PC-3 (cell line): ENCODE data around the gene BBOX1. TPM values are rescaled to one million over a fixed set of nuclear protein-coding genes. Genes with fewer than 3 reads are reported as not detected.
"Not testable (repeated sequence)": the region's sequence is repeated elsewhere in the genome, so short reads cannot be mapped to it uniquely, and the experiment has no call there.

Experiments
- ATAC-seq: fragments of 200-7000 bp; cut with Tn5 transposase; 2 replicates; pipeline ENCODE4 v1.9.1; 2020; ENCODE audit warnings: mild to moderate bottlenecking, moderate library complexity
- BruUV-seq: library from RNA; stranded (reverse); fragments of 400-500 nt; replicated peaks from 2 replicates; lab custom pipeline; 2021; lab: Mats Ljungman, UMichigan
- CTCF ChIA-PET: fragments of 300-600 bp; sonication (Branson Sonifier 250); formaldehyde crosslinking; loops from one replicate; lab custom pipeline; 2022; ENCODE audit warnings: antibody characterized with exemption; lab: Charles Lee
- POLR2A ChIA-PET: fragments of 300-600 bp; sonication (Branson Sonifier 250); formaldehyde crosslinking; loops from one replicate; lab custom pipeline; 2022; ENCODE audit warnings: antibody characterized with exemption; ENCODE audit not compliant: unreplicated experiment; lab: Charles Lee
- DNase-seq: peaks from one replicate; pipeline ENCODE4 v3.0.0-alpha.2; 2015
- H2AFZ ChIP-seq: fragments of 300-600 bp; sonication (generic); 2 replicates; pipeline ENCODE4 v1.6.0; 2016; ENCODE audit warnings: antibody characterized with exemption, low read length
- H3F3A ChIP-seq: fragments of 300-600 bp; sonication (generic); one replicate; pipeline ENCODE4 v1.6.0; 2017; ENCODE audit warnings: antibody characterized with exemption, low read length, control low read depth, mild to moderate bottlenecking; ENCODE audit not compliant: unreplicated experiment
- H3K27ac ChIP-seq: fragments of 300-600 bp; sonication (generic); 2 replicates; pipeline ENCODE4 v1.5.1; 2016; ENCODE audit warnings: mild to moderate bottlenecking, low read length
- H3K27me3 ChIP-seq: fragments of 300-600 bp; sonication (generic); 2 replicates; pipeline ENCODE4 v1.6.1; 2016; ENCODE audit warnings: low read length, mixed read lengths
- H3K36me3 ChIP-seq: fragments of 300-600 bp; sonication (generic); 2 replicates; pipeline ENCODE4 v1.6.1; 2016; ENCODE audit warnings: low read depth, mixed run types, low read length, mixed read lengths
- H3K4me1 ChIP-seq: fragments of 300-600 bp; sonication (generic); 2 replicates; pipeline ENCODE4 v1.5.1; 2016; ENCODE audit warnings: low read length; ENCODE audit not compliant: insufficient read depth
- H3K4me2 ChIP-seq: fragments of 300-600 bp; sonication (generic); 2 replicates; pipeline ENCODE4 v1.6.0; 2016; ENCODE audit warnings: low read length
- H3K4me3 ChIP-seq: fragments of 300-600 bp; sonication (generic); 2 replicates; pipeline ENCODE4 v1.5.1; 2016; ENCODE audit warnings: mild to moderate bottlenecking, low read length, mixed read lengths
- H3K79me2 ChIP-seq: fragments of 300-600 bp; sonication (generic); 2 replicates; pipeline ENCODE4 v1.6.1; 2017; ENCODE audit warnings: low read length, mixed read lengths
- H3K9ac ChIP-seq: fragments of 300-600 bp; sonication (generic); 2 replicates; pipeline ENCODE4 v1.6.0; 2016; ENCODE audit warnings: mild to moderate bottlenecking, low read length
- H3K9me2 ChIP-seq: fragments of 300-600 bp; sonication (generic); replicated peaks from 2 replicates; pipeline ENCODE4 v1.6.1; 2016; ENCODE audit warnings: mixed run types, low read length, mixed read lengths
- H3K9me3 ChIP-seq: fragments of 300-600 bp; sonication (generic); 2 replicates; pipeline ENCODE4 v1.6.1; 2016; ENCODE audit warnings: low read length, mixed read lengths
- H4K20me1 ChIP-seq: fragments of 300-600 bp; sonication (generic); 2 replicates; pipeline ENCODE4 v1.6.1; 2016; ENCODE audit warnings: low read length, mixed read lengths
- EZH2 ChIP-seq: fragments of 300-600 bp; sonication (generic); IDR thresholded peaks from one replicate; pipeline ENCODE4 v1.6.1; 2017; ENCODE audit warnings: antibody characterized with exemption, mild to moderate bottlenecking, low read length; ENCODE audit not compliant: unreplicated experiment
- EZH2phosphoT487 ChIP-seq: fragments of 300-600 bp; sonication (generic); IDR thresholded peaks from 2 replicates; pipeline ENCODE4 v1.6.1; 2018; ENCODE audit warnings: mild to moderate bottlenecking, antibody characterized with exemption, low read length, borderline replicate concordance
- intact Hi-C: fragments of 100-400 bp; cut with micrococcal nuclease; formaldehyde crosslinking; loops from 2 replicates; pipeline ENCODE4 v1.9.0; 2023
- total RNA-seq: library from RNA; depleted of rRNA; stranded (reverse); fragments of >200 nt; gene quantifications from 2 replicates; pipeline ENCODE4 v1.2.3, GENCODE V29; 2014
- TF ChIP-seq, protein P1 (sequence below): fragments of 300-600 bp; sonication (generic); conservative IDR thresholded peaks from 2 replicates; pipeline ENCODE4 v1.5.1; 2017; ENCODE audit warnings: antibody characterized with exemption, low read depth, mild to moderate bottlenecking, low read length

BBOX1 gene
- total RNA-seq, 1 experiment from 2014 or later, result not detected

GRCh38 chr11:27130806-27131205 is 90.2 kb downstream of the BBOX1 start:
- BruUV-seq, result no TSS peak
- H3F3A ChIP-seq, result no peaks in the 10 kb centered on the region
- no peak overlapping the region for H3K27ac ChIP-seq
- ATAC-seq (no peak), DNase-seq (no peak)
- H3K27me3 ChIP-seq, result peaks cover 10% of the 10 kb centered on the region; the same call in 1 of the 2 replicates
- no peaks in the 10 kb centered on the region for H3K4me1 ChIP-seq
- ChIA-PET POLR2A (no interaction called here), CTCF (no interaction called here)
- no peaks in the 10 kb centered on the region for H3K9me3 ChIP-seq
- intact Hi-C loops, result no loop called here
- H3K79me2 ChIP-seq, result no peaks in the 10 kb centered on the region
- H4K20me1 ChIP-seq, result no peaks in the 10 kb centered on the region
- H3K36me3 ChIP-seq, result no peaks in the 10 kb centered on the region
- H3K4me3 ChIP-seq, result no peak overlapping the region
- TF ChIP-seq EZH2, result no peak
- no peak for TF ChIP-seq EZH2phosphoT487
- TF ChIP-seq, protein P1, sequence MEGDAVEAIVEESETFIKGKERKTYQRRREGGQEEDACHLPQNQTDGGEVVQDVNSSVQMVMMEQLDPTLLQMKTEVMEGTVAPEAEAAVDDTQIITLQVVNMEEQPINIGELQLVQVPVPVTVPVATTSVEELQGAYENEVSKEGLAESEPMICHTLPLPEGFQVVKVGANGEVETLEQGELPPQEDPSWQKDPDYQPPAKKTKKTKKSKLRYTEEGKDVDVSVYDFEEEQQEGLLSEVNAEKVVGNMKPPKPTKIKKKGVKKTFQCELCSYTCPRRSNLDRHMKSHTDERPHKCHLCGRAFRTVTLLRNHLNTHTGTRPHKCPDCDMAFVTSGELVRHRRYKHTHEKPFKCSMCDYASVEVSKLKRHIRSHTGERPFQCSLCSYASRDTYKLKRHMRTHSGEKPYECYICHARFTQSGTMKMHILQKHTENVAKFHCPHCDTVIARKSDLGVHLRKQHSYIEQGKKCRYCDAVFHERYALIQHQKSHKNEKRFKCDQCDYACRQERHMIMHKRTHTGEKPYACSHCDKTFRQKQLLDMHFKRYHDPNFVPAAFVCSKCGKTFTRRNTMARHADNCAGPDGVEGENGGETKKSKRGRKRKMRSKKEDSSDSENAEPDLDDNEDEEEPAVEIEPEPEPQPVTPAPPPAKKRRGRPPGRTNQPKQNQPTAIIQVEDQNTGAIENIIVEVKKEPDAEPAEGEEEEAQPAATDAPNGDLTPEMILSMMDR, result no peak
- no peak overlapping the region for H3K9ac ChIP-seq
- no peak overlapping the region for H3K4me2 ChIP-seq
- H3K9me2 ChIP-seq, result no peaks in the 10 kb centered on the region
- no peak overlapping the region for H2AFZ ChIP-seq

DNA sequence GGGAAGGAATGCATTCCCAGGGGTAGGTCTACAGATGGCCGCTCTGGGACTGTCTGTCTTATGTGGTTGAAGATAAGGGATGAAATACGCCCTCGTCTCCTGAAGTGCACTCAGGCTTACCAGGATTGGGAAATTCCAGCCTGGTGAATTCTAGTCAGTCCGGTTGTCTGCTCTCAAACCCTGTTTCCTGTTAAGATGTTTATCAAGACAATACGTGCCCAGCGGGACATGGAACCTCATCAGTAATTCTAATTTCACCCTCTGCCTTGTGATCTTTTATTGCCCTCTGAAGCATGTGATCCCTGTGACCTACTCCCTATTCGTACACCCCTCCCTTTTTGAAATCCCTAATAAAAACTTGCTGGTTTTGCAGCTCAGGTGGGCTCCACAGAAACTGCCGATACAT is 95.3 kb downstream of the BBOX1 start:
- H4K20me1 ChIP-seq, H2AFZ ChIP-seq, CTCF ChIA-PET, H3K4me3 ChIP-seq, POLR2A ChIA-PET, H3F3A ChIP-seq, DNase-seq, H3K36me3 ChIP-seq, H3K9me2 ChIP-seq, H3K9me3 ChIP-seq, H3K27me3 ChIP-seq, H3K4me1 ChIP-seq, H3K9ac ChIP-seq, H3K4me2 ChIP-seq, BruUV-seq, intact Hi-C loops, H3K79me2 ChIP-seq, H3K27ac ChIP-seq, ATAC-seq: not testable (repeated sequence)

DNA sequence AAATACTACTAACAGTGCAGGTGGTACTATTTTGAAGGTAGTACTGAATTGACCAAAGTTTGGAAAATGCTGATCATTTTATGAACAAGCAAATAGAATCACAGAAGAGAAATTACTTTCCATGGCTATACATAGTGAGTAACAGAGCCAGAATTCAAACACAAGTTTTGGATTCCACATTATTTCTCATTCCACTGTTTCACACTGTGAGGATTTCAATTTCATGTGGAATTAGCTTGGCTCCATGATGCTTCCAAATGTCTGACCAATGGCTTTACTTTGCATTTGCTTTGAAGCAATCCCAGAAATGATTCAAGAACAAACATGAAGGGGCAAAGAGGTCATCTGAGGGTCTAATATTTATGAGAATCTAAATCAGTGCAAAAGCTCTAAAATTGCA is 98.1 kb downstream of the BBOX1 start:
- Histone ChIP-seq H3K79me2 (no peaks in the 10 kb centered on the region), H3K4me2 (no peak overlapping the region), H3K36me3 (no peaks in the 10 kb centered on the region), H3K9me3 (peaks cover 3% of the 10 kb centered on the region; the same call in 1 of the 2 replicates), H4K20me1 (no peaks in the 10 kb centered on the region), H3K4me1 (no peaks in the 10 kb centered on the region), H3F3A (no peaks in the 10 kb centered on the region), H3K4me3 (no peak overlapping the region), H3K27ac (no peak overlapping the region), H3K9me2 (no peaks in the 10 kb centered on the region), H2AFZ (no peak overlapping the region), H3K27me3 (no peaks in the 10 kb centered on the region), H3K9ac (no peak overlapping the region)
- no peak for DNase-seq
- intact Hi-C loops, result no loop called here
- TF ChIP-seq, protein P1, result no peak
- no peak for TF ChIP-seq EZH2
- no peak for TF ChIP-seq EZH2phosphoT487
- no peak for ATAC-seq
- BruUV-seq, result no TSS peak
- CTCF ChIA-PET, result no interaction called here
- POLR2A ChIA-PET, result no interaction called here
